GM12878 (cell line): ENCODE measurements around the gene TCERG1L. TPM values are rescaled to one million over a fixed set of nuclear protein-coding genes. Genes with fewer than 3 reads are reported as not detected.

Experiments
- ATAC-seq: fragments of 200-7000 bp; cut with Tn5 transposase; 3 replicates; pipeline ENCODE4 v1.9.1; 2020; ENCODE audit warnings: mild to moderate bottlenecking, moderate library complexity
- BruUV-seq: library from RNA; stranded (reverse); fragments of 400-500 nt; replicated peaks from 2 replicates; lab custom pipeline; 2021; lab: Mats Ljungman, UMichigan
- CTCF ChIA-PET: fragments of 300-600 bp; sonication (Branson Sonifier 250); formaldehyde crosslinking; extraction: SDS; loops from one replicate; lab custom pipeline; 2021; ENCODE audit warnings: inconsistent platforms; lab: Yijun Ruan, JAX
- POLR2A ChIA-PET: fragments of 350-600 bp; formaldehyde crosslinking; extraction: SDS; loops from one replicate; lab custom pipeline; 2021; ENCODE audit warnings: inconsistent platforms; lab: Charles Lee
- RAD21 ChIA-PET: fragments of 300-600 bp; sonication (Branson Sonifier 250); formaldehyde crosslinking; loops from one replicate; lab custom pipeline; 2023; ENCODE audit warnings: antibody characterized with exemption; ENCODE audit not compliant: unreplicated experiment; lab: Charles Lee
- SMC1A ChIA-PET: fragments of 300-600 bp; sonication (Branson Sonifier 250); formaldehyde crosslinking; loops from one replicate; lab custom pipeline; 2023; ENCODE audit not compliant: unreplicated experiment, uncharacterized antibody; lab: Charles Lee
- DNase-seq: peaks from one replicate; pipeline ENCODE4 v3.0.0-alpha.2; 2011; ENCODE audit warnings: low read depth, low spot score
- FAIRE-seq: peaks from 3 replicates; lab custom pipeline; 2011; peaks lifted over from hg19 to GRCh38; lab: Jason Lieb, UNC
- H2AFZ ChIP-seq: 2 replicates; pipeline ENCODE4 v1.6.0; 2011; ENCODE audit warnings: low read depth, low read length, control low read depth; ENCODE audit not compliant: control insufficient read depth
- H3K27ac ChIP-seq: 2 replicates; pipeline ENCODE4 v1.5.1; 2011; ENCODE audit warnings: control low read depth; ENCODE audit not compliant: control insufficient read depth, insufficient read depth
- H3K27me3 ChIP-seq, 2 experiments: replicated peaks in 1 of 2; 2 replicates each; pipeline versions ENCODE4 v1.6.0 to v1.6.1; 2011; ENCODE audit warnings: low read length in 1 of 2; ENCODE audit not compliant: control insufficient read depth in 2 of 2, insufficient read depth in 2 of 2
- H3K36me3 ChIP-seq, 2 experiments: 2 replicates each; pipeline ENCODE4 v1.5.1; 2011; ENCODE audit warnings: low read length in 1 of 2; ENCODE audit not compliant: control insufficient read depth in 2 of 2, insufficient read depth in 2 of 2
- H3K4me1 ChIP-seq: 2 replicates; pipeline ENCODE4 v1.6.1; 2011; ENCODE audit warnings: mild to moderate bottlenecking, low read length, moderate library complexity, mixed read lengths; ENCODE audit not compliant: control insufficient read depth, insufficient read depth
- H3K4me2 ChIP-seq: 2 replicates; pipeline ENCODE4 v1.6.0; 2011; ENCODE audit warnings: control low read depth; ENCODE audit not compliant: control insufficient read depth, insufficient read depth
- H3K4me3 ChIP-seq: fragments of 200-600 bp; sonication (generic); 2 replicates; pipeline ENCODE4 v1.5.1; 2016
- H3K79me2 ChIP-seq: 2 replicates; pipeline ENCODE4 v1.6.0; 2011; ENCODE audit warnings: low read length; ENCODE audit not compliant: control insufficient read depth, insufficient read depth
- H3K9ac ChIP-seq: 2 replicates; pipeline ENCODE4 v1.8.0; 2011; ENCODE audit warnings: low read length, control low read depth, mixed read lengths; ENCODE audit not compliant: control insufficient read depth, insufficient read depth
- H3K9me3 ChIP-seq: replicated peaks from 3 replicates; pipeline ENCODE4 v1.5.1; 2011; ENCODE audit warnings: mild to moderate bottlenecking, low read length; ENCODE audit not compliant: control insufficient read depth, insufficient read depth
- H4K20me1 ChIP-seq: 2 replicates; pipeline ENCODE4 v1.6.0; 2011; ENCODE audit not compliant: control insufficient read depth, insufficient read depth
- CUX1 ChIP-seq: IDR thresholded peaks from 2 replicates; pipeline ENCODE4 v1.6.1; 2012; ENCODE audit warnings: improper control_type of control experiment, low read depth, low read length; ENCODE audit not compliant: insufficient replicate concordance
- IRF4 ChIP-seq: IDR thresholded peaks from 2 replicates; pipeline ENCODE4 v1.6.1; 2011; ENCODE audit warnings: low read depth, low read length
- MAX ChIP-seq: IDR thresholded peaks from 2 replicates; pipeline ENCODE4 v1.6.1; 2012; ENCODE audit warnings: low read depth, low read length, improper control_type of control experiment
- POLR2A ChIP-seq: IDR thresholded peaks from 2 replicates; pipeline ENCODE4 v1.6.1; 2011; ENCODE audit warnings: low read depth, mild to moderate bottlenecking, low read length
- PRDM15 ChIP-seq: fragments of 450-650 bp; formaldehyde crosslinking; IDR thresholded peaks from 2 replicates; pipeline ENCODE4 v1.4.0; 2020; ENCODE audit warnings: mild to moderate bottlenecking, moderate library complexity
- RAD51 ChIP-seq: fragments of 450-650 bp; IDR thresholded peaks from 2 replicates; pipeline ENCODE4 v1.6.1; 2016; ENCODE audit warnings: moderate library complexity, mild to moderate bottlenecking, inconsistent platforms
- RCOR1 ChIP-seq: conservative IDR thresholded peaks from 2 replicates; pipeline ENCODE4 v1.6.1; 2012; ENCODE audit warnings: low read depth, low read length, improper control_type of control experiment
- SREBF1 ChIP-seq: IDR thresholded peaks from 2 replicates; pipeline ENCODE4 v1.6.1; 2012; ENCODE audit warnings: mild to moderate bottlenecking, low read length
- ZBTB4 ChIP-seq: fragments of 450-650 bp; formaldehyde crosslinking; IDR thresholded peaks from 2 replicates; pipeline ENCODE4 v1.4.0; 2022; ENCODE audit warnings: mild to moderate bottlenecking, moderate library complexity
- WGBS: methylation state at CpG from one replicate; pipeline ENCODE4 v1.1.6; 2016; ENCODE audit warnings: low lambda C conversion rate; ENCODE audit not compliant: insufficient replicate concordance, insufficient coverage; ENCODE audit errors: missing lambda C conversion rate; 5-methylcytosine and 5-hydroxymethylcytosine counted together
- in situ Hi-C: fragments of 300-500 bp; cut with MboI; formaldehyde crosslinking; loops from 9 replicates; pipeline ENCODE4 v1.14.3; 2018; ENCODE audit warnings: mixed read lengths
- intact Hi-C: fragments of 100-400 bp; cut with micrococcal nuclease; formaldehyde crosslinking; loops from one replicate; pipeline ENCODE4 v1.14.2; 2022; ENCODE audit not compliant: unreplicated experiment
- polyA plus RNA-seq, 11 experiments: library from polyadenylated mRNA; depleted of rRNA in 4 of 11; unstranded in 6 of 11; stranded (reverse) in 5 of 11; fragments of >200 nt; fragmentation: Nextera tagmentation in 4 of 11; fragmentation: Illumina TruSeq in 1 of 11; extraction: Ambion mirVana in 4 of 11; extraction: Trizol in 1 of 11; gene quantifications; 1 replicate in 1 of 11; 2 replicates in 10 of 11; pipeline versions ENCODE4 v1.2.1 to v1.2.3, GENCODE V29; 2011 to 2016; ENCODE audit warnings: inconsistent platforms in 2 of 11, missing spikeins in 2 of 11, low read depth in 1 of 11
- total RNA-seq, 4 experiments: library from RNA; depleted of rRNA in 3 of 4; stranded (reverse); fragments of >200 nt in 3 of 4; fragmentation: Illumina TruSeq in 1 of 4; extraction: Trizol in 1 of 4; gene quantifications; 2 replicates each; pipeline versions ENCODE4 v1.2.1 to v1.2.3, GENCODE V29; 2013 to 2021

The TCERG1L gene
- total and polyA plus RNA-seq, 10 of the 15 experiments (the other 5 are each of a cell fraction or from before 2014, with no cell fraction given) = not detected

GRCh38 chr10:131253931-131254858 is 57.3 kb downstream of the TCERG1L start:
- no peaks in the 10 kb centered on the region for H4K20me1 ChIP-seq
- no peak overlapping the region for H3K4me3 ChIP-seq
- H3K9me3 ChIP-seq = no peaks in the 10 kb centered on the region
- H3K27me3 ChIP-seq = no peaks in the 10 kb centered on the region
- in situ Hi-C loops (no loop called here), intact Hi-C loops (no loop called here)
- FAIRE-seq (no peak), ATAC-seq (no peak), DNase-seq (no peak)
- no peaks in the 10 kb centered on the region for H3K79me2 ChIP-seq
- H3K9ac ChIP-seq = no peak overlapping the region
- CTCF ChIA-PET = no interaction called here
- SMC1A ChIA-PET = no interaction called here
- no peaks in the 10 kb centered on the region for H3K4me1 ChIP-seq
- no peak overlapping the region for H2AFZ ChIP-seq
- POLR2A ChIA-PET = no interaction called here
- BruUV-seq = no TSS peak
- H3K27ac ChIP-seq = no peak overlapping the region
- 31% methylated on average over 21 of the region's 22 CpGs for WGBS
- H3K4me2 ChIP-seq = no peak overlapping the region
- RAD21 ChIA-PET = no interaction called here
- H3K36me3 ChIP-seq = no peaks in the 10 kb centered on the region
- TF ChIP-seq ZBTB4 (CRISPR knock-in tag) (no peak), IRF4 (no peak), PRDM15 (CRISPR knock-in tag) (no peak), RCOR1 (no peak), POLR2A (no peak), SREBF1 (no peak), RAD51 (no peak), CUX1 (no peak), MAX (no peak)
